Keratinocyte (primary cell): Measurements from ENCODE around the gene ECI2. TPM values are rescaled to one million over a fixed set of nuclear protein-coding genes. Genes with fewer than 3 reads are reported as not detected.

Source experiments
- DNase-seq: peaks from one replicate; pipeline ENCODE4 v3.0.0-alpha.2; 2011; ENCODE audit warnings: low read depth, missing footprints, low spot score
- FAIRE-seq: peaks from 2 replicates; lab custom pipeline; 2011; peaks lifted over from hg19 to GRCh38; lab: Jason Lieb, UNC
- H2AFZ ChIP-seq: 2 replicates; pipeline ENCODE4 v1.6.0; 2012; ENCODE audit warnings: low read length, control low read depth, inconsistent platforms; ENCODE audit not compliant: control insufficient read depth
- H3K27ac ChIP-seq: 2 replicates; pipeline ENCODE4 v1.5.1; 2011; ENCODE audit warnings: low read length; ENCODE audit not compliant: control insufficient read depth, insufficient read depth
- H3K27me3 ChIP-seq: 3 replicates; pipeline ENCODE4 v1.6.0; 2011; ENCODE audit warnings: low read length; ENCODE audit not compliant: control insufficient read depth, insufficient read depth; ENCODE audit errors: extremely low read depth
- H3K36me3 ChIP-seq, 2 experiments: 2 replicates in 1 of 2; 3 replicates in 1 of 2; pipeline ENCODE4 v1.5.1; 2011; ENCODE audit warnings: low read length in 2 of 2, mild to moderate bottlenecking in 1 of 2; ENCODE audit not compliant: control insufficient read depth in 2 of 2, insufficient read depth in 2 of 2; ENCODE audit errors: extremely low read depth in 1 of 2
- H3K4me1 ChIP-seq: 3 replicates; pipeline ENCODE4 v1.5.1; 2011; ENCODE audit warnings: low read length; ENCODE audit not compliant: control insufficient read depth, insufficient read depth; ENCODE audit errors: extremely low read depth
- H3K4me2 ChIP-seq: 3 replicates; pipeline ENCODE4 v1.6.0; 2011; ENCODE audit warnings: low read depth, low read length; ENCODE audit not compliant: control insufficient read depth, insufficient read depth; ENCODE audit errors: extremely low read depth
- H3K4me3 ChIP-seq, 3 experiments: fragments of 200-600 bp in 1 of 3; sonication (generic) in 1 of 3; 2 replicates in 2 of 3; 3 replicates in 1 of 3; pipeline ENCODE4 v1.5.1; 2011 to 2016; ENCODE audit warnings: low read length in 3 of 3, mild to moderate bottlenecking in 3 of 3, control low read depth in 2 of 3, inconsistent platforms in 1 of 3, low read depth in 1 of 3, mixed read lengths in 1 of 3, mixed run types in 1 of 3, moderate library complexity in 1 of 3; ENCODE audit not compliant: control insufficient read depth in 2 of 3, insufficient read depth in 2 of 3; ENCODE audit errors: extremely low read depth in 1 of 3
- H3K79me2 ChIP-seq: 2 replicates; pipeline ENCODE4 v1.6.0; 2012; ENCODE audit warnings: low read length; ENCODE audit not compliant: control insufficient read depth, insufficient read depth
- H3K9ac ChIP-seq: 3 replicates; pipeline ENCODE4 v1.6.0; 2011; ENCODE audit warnings: low read length; ENCODE audit not compliant: control insufficient read depth, insufficient read depth; ENCODE audit errors: extremely low read depth
- H3K9me1 ChIP-seq: 3 replicates; pipeline ENCODE4 v1.6.0; 2011; ENCODE audit warnings: low read length; ENCODE audit not compliant: control insufficient read depth, insufficient read depth; ENCODE audit errors: extremely low read depth
- H3K9me3 ChIP-seq: 2 replicates; pipeline ENCODE4 v1.5.1; 2012; ENCODE audit warnings: low read depth, low read length; ENCODE audit not compliant: control insufficient read depth
- H4K20me1 ChIP-seq: 3 replicates; pipeline ENCODE4 v1.6.0; 2011; ENCODE audit warnings: low read length; ENCODE audit not compliant: control insufficient read depth, insufficient read depth; ENCODE audit errors: extremely low read depth
- CTCF ChIP-seq, 3 experiments: IDR thresholded peaks in 1 of 3; conservative IDR thresholded peaks in 1 of 3; optimal IDR thresholded peaks in 1 of 3; 2 replicates in 2 of 3; 3 replicates in 1 of 3; pipeline versions ENCODE3 to v1.5.1; 2011; ENCODE audit warnings: low read length in 3 of 3, mild to moderate bottlenecking in 3 of 3, moderate library complexity in 2 of 3, control low read depth in 1 of 3, inconsistent platforms in 1 of 3; ENCODE audit not compliant: insufficient read depth in 2 of 3; ENCODE audit errors: extremely low read depth in 1 of 3
- EZH2 ChIP-seq: IDR thresholded peaks from one replicate; pipeline ENCODE4 v1.6.1; 2012; ENCODE audit warnings: inconsistent platforms, mild to moderate bottlenecking, low read length, moderate library complexity
- dilution Hi-C: fragments of 300-500 bp; cut with MboI; formaldehyde crosslinking; loops from one replicate; pipeline ENCODE4 v1.7.0; 2020; ENCODE audit warnings: low sequenced_read_pairs; ENCODE audit not compliant: extremely low pct_ligation_motif_present
- polyA plus RNA-seq, 5 experiments: library from polyadenylated mRNA; depleted of rRNA in 3 of 5; stranded (reverse) in 3 of 5; stranded (forward) in 1 of 5; unstranded in 1 of 5; fragments of >200 nt; gene quantifications; 1 replicate in 1 of 5; 2 replicates in 3 of 5; 3 replicates in 1 of 5; pipeline versions ENCODE4 v1.2.1 to v1.2.3, GENCODE V29; 2011 to 2012; ENCODE audit warnings: missing spikeins in 2 of 5, low read depth in 1 of 5, low replicate concordance in 1 of 5

Gene ECI2
- polyA plus RNA-seq, 1 donor (not counting 4 experiments of a cell fraction or from before 2014, with no cell fraction given): 41.6 TPM

- Histone ChIP-seq H3K79me2 (no peaks in the 10 kb centered on the region), H3K9ac (no peak overlapping the region), H3K4me1 (no peaks in the 10 kb centered on the region), H3K36me3 (no peaks in the 10 kb centered on the region), H3K9me3 (no peaks in the 10 kb centered on the region), H4K20me1 (no peaks in the 10 kb centered on the region), H3K9me1 (no peaks in the 10 kb centered on the region), H3K4me3 (no peak overlapping the region), H2AFZ (no peak overlapping the region), H3K4me2 (no peak overlapping the region), H3K27me3 (no peaks in the 10 kb centered on the region), H3K27ac (no peak overlapping the region)
- dilution Hi-C loops: no loop called here
- FAIRE-seq (no peak), DNase-seq (no peak)
- TF ChIP-seq EZH2 (no peak), CTCF (optimal IDR thresholded peaks at IDR 0.05 in 1 of 3, IDR thresholded peaks at IDR 0.05 in 1 of 3, conservative IDR thresholded peaks at IDR 0.05 in 1 of 3; ENCODE audit: extremely low read depth in 1 of 3, insufficient read depth in 2 of 3, low read length in 3 of 3) (no peak)
These were observed 27.0 kb upstream of the ECI2 start for GRCh38 chr6:4162370-4162769.

- DNase-seq (no peak), FAIRE-seq (no peak)
- no peaks in the 10 kb centered on the region for H4K20me1 ChIP-seq
- H3K4me2 ChIP-seq: no peak overlapping the region
- TF ChIP-seq CTCF (optimal IDR thresholded peaks at IDR 0.05 in 1 of 3, IDR thresholded peaks at IDR 0.05 in 1 of 3, conservative IDR thresholded peaks at IDR 0.05 in 1 of 3; ENCODE audit: extremely low read depth in 1 of 3, insufficient read depth in 2 of 3, low read length in 3 of 3) (no peak), EZH2 (no peak)
- H3K9me3 ChIP-seq: no peaks in the 10 kb centered on the region
- H3K27ac ChIP-seq: no peak overlapping the region
- no peaks in the 10 kb centered on the region for H3K79me2 ChIP-seq
- H3K27me3 ChIP-seq: no peaks in the 10 kb centered on the region
- no peak overlapping the region for H3K9ac ChIP-seq
- no peak overlapping the region for H2AFZ ChIP-seq
- no peaks in the 10 kb centered on the region for H3K9me1 ChIP-seq
- peaks cover 4% of the 10 kb centered on the region for H3K4me1 ChIP-seq
- H3K36me3 ChIP-seq: no peaks in the 10 kb centered on the region
- H3K4me3 ChIP-seq: no peak overlapping the region
- dilution Hi-C loops: no loop called here
These were observed 24.1 kb upstream of the ECI2 start for GRCh38 chr6:4159491-4159890.
